ENCODE data around the gene PPP4C. TPM values are rescaled to one million over a fixed set of nuclear protein-coding genes. Genes with fewer than 3 reads are reported as not detected.
"Not testable (repeated sequence)": the region's sequence is repeated elsewhere in the genome, so short reads cannot be mapped to it uniquely, and the experiment has no call there.

The PPP4C gene
- total RNA-seq, 1 experiment from 2014 or later = 101 TPM

DNA sequence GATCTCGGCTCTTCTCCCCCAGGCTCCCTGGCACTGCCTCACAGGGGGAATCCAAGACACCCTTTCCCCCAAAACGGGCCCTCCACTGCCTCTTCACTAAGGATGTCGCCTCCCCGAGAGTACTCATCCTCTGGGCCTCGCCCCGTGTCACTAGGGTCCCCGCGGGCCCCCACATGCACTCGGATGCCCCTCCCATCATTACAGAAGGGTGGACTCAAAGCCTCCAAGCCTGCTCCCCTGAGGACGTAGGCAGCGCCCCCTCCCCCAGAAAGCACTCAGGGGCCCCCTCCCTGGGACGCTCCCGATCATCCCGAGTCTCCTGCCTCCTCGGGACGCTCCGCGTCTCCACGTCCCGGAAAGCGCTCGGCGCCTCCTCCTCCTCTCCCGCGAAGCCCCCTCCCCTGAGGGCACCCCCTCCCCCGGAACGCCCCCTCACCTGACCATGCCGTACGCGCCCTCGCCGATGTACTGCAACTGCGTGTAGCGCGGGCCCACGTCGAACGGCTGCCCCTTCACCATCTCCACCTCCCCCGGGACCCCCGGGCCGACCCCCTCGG lies 46.9 kb downstream of the PPP4C start:
- DNase-seq (ENCODE audit: low read depth) = no peak

DNA sequence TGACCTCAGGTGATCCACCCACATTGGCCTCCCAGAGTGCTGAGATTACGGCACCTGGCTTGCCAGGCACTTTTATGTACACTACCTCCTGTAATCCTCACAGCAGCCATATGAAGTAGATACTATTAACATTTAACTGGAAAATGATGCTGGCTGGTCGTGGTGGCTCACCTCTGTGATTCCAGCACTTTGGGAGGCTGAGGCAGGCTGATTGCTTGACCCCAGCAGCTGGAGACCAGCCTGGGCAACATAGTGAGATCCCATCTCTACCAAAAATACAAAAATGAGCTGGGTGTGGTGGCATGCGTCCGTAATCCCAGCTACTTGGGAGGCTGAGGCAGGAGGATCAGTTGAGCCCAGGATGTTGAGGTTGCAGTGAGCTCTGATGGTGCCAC lies 49.2 kb downstream of the PPP4C start:
- no peak for DNase-seq (ENCODE audit: low read depth)

DNA sequence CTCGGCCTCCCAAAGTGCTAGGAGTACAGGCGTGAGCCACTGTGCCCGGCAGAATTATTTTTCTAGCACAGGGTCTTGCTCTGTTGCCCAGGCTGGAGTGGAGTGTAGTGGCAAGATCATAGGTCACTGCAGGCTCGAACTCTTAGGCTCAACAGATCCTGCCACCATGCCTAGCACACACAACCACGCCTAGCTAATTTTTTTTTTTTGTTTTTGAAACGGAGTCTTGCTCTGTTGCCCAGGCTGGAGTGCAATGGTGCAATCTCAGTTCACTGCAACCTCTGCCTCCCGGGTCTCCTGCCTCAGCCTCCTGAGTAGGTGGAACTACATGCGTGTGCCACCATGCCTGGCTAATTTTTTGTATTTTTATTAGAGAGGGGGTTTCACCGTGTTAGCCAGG lies 49.9 kb downstream of the PPP4C start:
- not testable (repeated sequence) for DNase-seq (ENCODE audit: low read depth)

DNA sequence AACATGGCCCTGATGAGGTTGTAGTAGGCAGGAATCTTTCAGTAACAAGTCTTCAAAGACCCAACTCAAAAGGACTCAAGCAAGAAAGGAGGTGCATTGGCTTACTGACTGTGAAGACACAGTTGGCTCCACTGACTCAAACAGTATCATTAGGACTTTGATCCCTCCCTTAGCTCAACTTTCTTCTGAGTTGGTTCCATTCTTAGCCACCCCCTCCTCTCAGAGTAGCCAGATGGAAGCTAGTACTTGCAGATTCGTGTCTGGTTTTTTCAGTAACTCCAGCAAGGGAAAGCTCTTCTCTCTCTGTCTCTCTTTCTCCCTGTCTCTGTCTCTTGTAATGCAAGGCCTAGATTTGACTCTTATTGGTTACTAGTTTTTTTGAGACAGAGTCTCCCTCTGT lies 52.2 kb downstream of the PPP4C start:
- no peak for DNase-seq (ENCODE audit: low read depth)

DNA sequence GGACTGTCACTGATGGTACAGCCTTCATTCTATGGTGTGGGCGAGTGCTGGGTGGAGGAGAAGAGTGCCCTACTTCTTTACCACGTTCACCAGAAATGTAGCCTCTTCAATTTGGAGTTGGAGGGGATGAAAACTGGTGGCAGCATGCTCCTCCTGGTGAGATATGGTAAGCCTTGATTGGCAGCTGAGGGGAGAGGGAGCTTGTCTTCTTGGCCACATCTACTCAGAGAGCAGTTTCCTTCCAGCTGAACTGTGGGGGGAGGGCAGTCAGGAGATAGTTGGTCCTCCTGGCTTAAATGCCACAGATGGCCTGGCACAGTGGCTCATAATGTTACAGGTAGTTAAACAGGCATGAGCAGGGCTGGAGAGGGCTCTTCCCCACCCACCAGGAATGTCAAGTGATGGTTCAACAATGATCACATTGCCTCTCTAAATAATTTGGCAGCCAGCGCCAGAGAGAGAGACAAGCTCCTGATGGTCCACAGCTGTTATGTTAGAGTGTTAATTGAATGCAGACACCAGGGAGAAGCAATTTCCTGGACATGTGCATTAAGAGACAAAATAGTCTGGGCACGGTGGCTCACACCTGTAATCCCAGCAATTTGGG lies 56.2 kb downstream of the PPP4C start:
- DNase-seq (ENCODE audit: low read depth) = no peak

DNA sequence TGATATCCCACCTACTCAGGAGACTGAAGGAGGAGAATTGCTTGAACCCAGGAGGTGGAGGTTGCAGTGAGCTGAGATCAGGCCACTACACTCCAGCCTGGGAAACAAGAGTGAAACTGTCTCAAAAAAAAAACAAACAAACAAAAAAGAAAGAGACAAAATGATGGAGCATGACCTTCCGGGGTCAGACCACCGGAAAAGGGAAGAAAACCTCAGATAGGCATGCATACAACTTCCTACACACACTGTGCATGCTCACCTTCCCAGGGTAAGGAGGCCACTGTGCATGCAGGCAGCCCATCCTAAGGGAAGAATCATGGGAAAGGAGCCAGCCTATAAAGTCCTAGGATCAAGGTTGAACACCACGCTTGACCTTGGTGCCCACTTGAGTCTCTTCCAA lies 56.8 kb downstream of the PPP4C start:
- DNase-seq (ENCODE audit: low read depth) = no peak

Other genes starting within 250 kb of the PPP4C start
- 83.4 and 90.4 TPM in 2 replicates for gene CDIPT, start 212.8 kb upstream of the PPP4C start, total RNA-seq (2014; rRNA removed; shearing (Covaris generic))
- 4.9 and 6.2 TPM in 2 replicates for gene SEZ6L2, start 176.4 kb upstream of the PPP4C start, total RNA-seq (2014; rRNA removed; shearing (Covaris generic))
- 2.6 and 4.8 TPM in 2 replicates for gene ASPHD1, start 175.5 kb upstream of the PPP4C start, total RNA-seq (2014; rRNA removed; shearing (Covaris generic))
- gene KCTD13, start 149.8 kb upstream of the PPP4C start, total RNA-seq (2014; rRNA removed; shearing (Covaris generic)) = 3.5 and 5.3 TPM in 2 replicates
- 84.8 and 110 TPM in 2 replicates for gene TMEM219, start 113.9 kb upstream of the PPP4C start, total RNA-seq (2014; rRNA removed; shearing (Covaris generic))
- 15.3 and 26.5 TPM in 2 replicates for gene TAOK2, start 102.1 kb upstream of the PPP4C start, total RNA-seq (2014; rRNA removed; shearing (Covaris generic))
- gene HIRIP3, start 80.4 kb upstream of the PPP4C start, total RNA-seq (2014; rRNA removed; shearing (Covaris generic)) = 16.1 and 21.0 TPM in 2 replicates
- 53.7 and 81.3 TPM in 2 replicates for gene INO80E, start 79.8 kb upstream of the PPP4C start, total RNA-seq (2014; rRNA removed; shearing (Covaris generic))
- gene DOC2A, start 65.0 kb upstream of the PPP4C start, total RNA-seq (2014; rRNA removed; shearing (Covaris generic)) = 1.1 TPM in 1 of 2 replicates, not detected in the other
- not detected in 2 replicates for gene C16orf92, start 52.8 kb upstream of the PPP4C start, total RNA-seq (2014; rRNA removed; shearing (Covaris generic))
- 0.12 and 0.49 TPM in 2 replicates for gene TLCD3B, start 44.7 kb upstream of the PPP4C start, total RNA-seq (2014; rRNA removed; shearing (Covaris generic))
- 1,895 and 1,949 TPM in 2 replicates for gene ALDOA, start 10.2 kb upstream of the PPP4C start, total RNA-seq (2014; rRNA removed; shearing (Covaris generic))
- 0.10 and 0.48 TPM in 2 replicates for gene TBX6, start 15.9 kb downstream of the PPP4C start, total RNA-seq (2014; rRNA removed; shearing (Covaris generic))
- 13.2 and 14.9 TPM in 2 replicates for gene YPEL3, start 20.2 kb downstream of the PPP4C start, total RNA-seq (2014; rRNA removed; shearing (Covaris generic))
- gene GDPD3, start 37.5 kb downstream of the PPP4C start, total RNA-seq (2014; rRNA removed; shearing (Covaris generic)) = 0.29 and 0.48 TPM in 2 replicates
- 36.3 and 39.9 TPM in 2 replicates for gene MAPK3, start 47.2 kb downstream of the PPP4C start, total RNA-seq (2014; rRNA removed; shearing (Covaris generic))
- gene CORO1A, start 107.6 kb downstream of the PPP4C start, total RNA-seq (2014; rRNA removed; shearing (Covaris generic)) = 3.4 and 4.4 TPM in 2 replicates
- 135 and 207 TPM in 2 replicates for gene BOLA2B, start 117.7 kb downstream of the PPP4C start, total RNA-seq (2014; rRNA removed; shearing (Covaris generic))
- gene SLX1A, start 117.9 kb downstream of the PPP4C start, total RNA-seq (2014; rRNA removed; shearing (Covaris generic)) = 27.3 and 33.0 TPM in 2 replicates
- 4.2 and 6.0 TPM in 2 replicates for gene SULT1A3, start 123.3 kb downstream of the PPP4C start, total RNA-seq (2014; rRNA removed; shearing (Covaris generic))
- gene NPIPB13, start 172.5 kb downstream of the PPP4C start, total RNA-seq (2014; rRNA removed; shearing (Covaris generic)) = 0.12 and 0.29 TPM in 2 replicates

Measured in RPMI7951 (cell line).